OCI-LY3 (cell line): ENCODE data around the gene PIP5K1C.

Experiments
- EZH2phosphoT487 ChIP-seq: fragments of 200-600 bp; shearing (Covaris generic); IDR thresholded peaks from 2 replicates; pipeline ENCODE4 v1.6.1; 2018; ENCODE audit warnings: antibody characterized with exemption, mixed run types, low read depth
- TF ChIP-seq, protein P1 (sequence below): fragments of 200-600, 300-600 bp; sonication (generic); IDR thresholded peaks from 2 replicates; pipeline ENCODE4 v1.5.1; 2014; ENCODE audit warnings: antibody characterized with exemption, low read length, low read depth

- TF ChIP-seq, protein P1, sequence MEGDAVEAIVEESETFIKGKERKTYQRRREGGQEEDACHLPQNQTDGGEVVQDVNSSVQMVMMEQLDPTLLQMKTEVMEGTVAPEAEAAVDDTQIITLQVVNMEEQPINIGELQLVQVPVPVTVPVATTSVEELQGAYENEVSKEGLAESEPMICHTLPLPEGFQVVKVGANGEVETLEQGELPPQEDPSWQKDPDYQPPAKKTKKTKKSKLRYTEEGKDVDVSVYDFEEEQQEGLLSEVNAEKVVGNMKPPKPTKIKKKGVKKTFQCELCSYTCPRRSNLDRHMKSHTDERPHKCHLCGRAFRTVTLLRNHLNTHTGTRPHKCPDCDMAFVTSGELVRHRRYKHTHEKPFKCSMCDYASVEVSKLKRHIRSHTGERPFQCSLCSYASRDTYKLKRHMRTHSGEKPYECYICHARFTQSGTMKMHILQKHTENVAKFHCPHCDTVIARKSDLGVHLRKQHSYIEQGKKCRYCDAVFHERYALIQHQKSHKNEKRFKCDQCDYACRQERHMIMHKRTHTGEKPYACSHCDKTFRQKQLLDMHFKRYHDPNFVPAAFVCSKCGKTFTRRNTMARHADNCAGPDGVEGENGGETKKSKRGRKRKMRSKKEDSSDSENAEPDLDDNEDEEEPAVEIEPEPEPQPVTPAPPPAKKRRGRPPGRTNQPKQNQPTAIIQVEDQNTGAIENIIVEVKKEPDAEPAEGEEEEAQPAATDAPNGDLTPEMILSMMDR: no peak
- TF ChIP-seq EZH2phosphoT487: no peak
Observed at GRCh38 chr19:3672575-3672948, 27.7 kb downstream of the PIP5K1C start.
